Inflammatory macrophage (primary cell): ENCODE results near the gene AGAP5.
"Not testable (repeated sequence)": the region's sequence is repeated elsewhere in the genome, so short reads cannot be mapped to it uniquely, and the experiment has no call there.

Source experiments
- DNase-seq, 2 donors: peaks; one replicate each; pipeline ENCODE4 v3.0.0-alpha.2; 2020 to 2022

The AGAP5 gene

GRCh38 chr10:73714483-73714882, 16.6 kb upstream of the AGAP5 start:
- not testable (repeated sequence) for DNase-seq

GRCh38 chr10:73713912-73714311, 16.0 kb upstream of the AGAP5 start:
- DNase-seq, result not testable (repeated sequence)

- not testable (repeated sequence) for DNase-seq
These were observed 13.8 kb upstream of the AGAP5 start for GRCh38 chr10:73711683-73712082.

DNA sequence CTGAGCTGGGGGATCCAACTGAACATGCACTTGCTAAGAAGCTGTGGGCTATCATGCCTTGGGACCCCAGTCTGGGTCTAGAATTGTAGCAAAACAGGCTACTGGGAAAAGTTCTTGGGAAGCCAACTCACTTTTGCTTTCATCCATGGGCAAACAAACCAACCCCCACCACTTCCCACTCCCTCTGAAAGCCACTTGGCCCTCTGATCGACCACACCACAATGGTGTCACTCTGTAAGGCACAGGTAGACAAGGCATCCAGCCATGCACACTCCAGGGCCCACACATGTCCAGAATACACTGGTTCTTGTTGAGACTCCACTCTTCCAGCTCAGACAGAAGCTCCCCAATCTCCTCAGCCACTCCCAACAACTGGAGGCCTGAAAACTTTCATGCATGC, 10.2 kb upstream of the AGAP5 start:
- DNase-seq, result not testable (repeated sequence)

DNA sequence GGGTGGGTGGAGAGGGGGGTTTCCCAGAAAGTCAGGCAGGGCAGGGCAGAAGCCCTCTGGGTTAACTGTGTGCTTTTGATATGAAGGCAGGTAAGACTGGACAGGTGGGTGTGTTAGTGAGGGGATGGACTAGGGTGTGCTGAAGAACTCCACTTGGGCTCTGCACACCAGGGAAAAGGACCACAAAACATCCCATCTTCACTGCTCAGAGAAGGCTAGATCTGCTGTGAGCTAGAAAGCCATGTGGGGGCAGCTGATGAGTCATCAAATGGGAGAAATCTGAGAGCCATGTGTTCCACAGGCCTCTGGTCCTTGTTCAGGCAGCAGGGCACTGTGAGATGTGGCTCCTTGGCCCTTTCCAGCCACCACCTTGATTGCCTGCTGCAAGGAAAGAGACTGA, 9.7 kb upstream of the AGAP5 start:
- not testable (repeated sequence) for DNase-seq

DNA sequence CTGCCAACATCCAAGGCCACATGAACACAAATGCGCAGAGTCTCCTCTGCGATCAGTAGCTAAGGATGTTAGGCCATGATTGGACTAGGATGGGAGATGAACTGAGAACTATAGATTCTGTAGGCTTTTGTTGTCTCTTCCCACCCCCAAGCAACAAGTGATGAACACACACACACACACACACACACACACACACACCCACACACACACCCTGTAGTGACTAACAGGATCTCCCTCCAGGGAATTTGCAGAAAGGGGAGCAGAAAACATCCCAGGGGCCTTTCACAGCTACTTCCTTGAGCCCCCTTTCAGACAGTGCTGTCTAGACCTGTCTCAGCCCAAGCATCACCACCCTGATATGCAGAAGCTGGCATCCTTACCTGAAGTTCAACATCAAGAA, 8.6 kb upstream of the AGAP5 start:
- DNase-seq, result peak in 1 of 2 donors; percentile 12

DNA sequence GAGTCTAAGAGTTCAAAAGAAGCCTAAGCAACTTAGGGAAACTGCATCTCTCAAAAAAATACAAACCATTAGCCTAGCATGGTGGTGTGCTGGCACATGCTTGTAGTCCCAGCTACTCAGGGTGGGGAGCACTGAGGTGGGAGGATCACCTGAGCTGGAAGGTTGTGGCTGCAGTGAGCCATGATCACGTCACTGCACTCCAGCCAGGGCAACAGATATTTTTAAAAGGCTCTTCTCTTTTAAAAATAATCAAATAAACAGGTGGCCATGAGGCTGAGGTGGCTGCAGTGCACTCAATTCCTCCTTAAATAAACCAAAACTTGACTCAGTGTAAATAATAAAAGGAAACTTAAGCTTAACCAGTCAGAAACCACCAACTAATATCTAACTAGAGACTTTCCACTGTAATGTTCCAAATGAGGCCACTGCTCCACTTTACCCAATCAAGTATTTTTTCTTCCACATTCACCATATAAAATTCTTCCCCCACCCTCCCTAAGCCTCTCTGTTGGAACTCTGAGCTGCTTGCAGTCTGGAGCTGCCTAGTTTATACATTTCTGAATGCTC, 7.7 kb upstream of the AGAP5 start:
- not testable (repeated sequence) for DNase-seq

DNA sequence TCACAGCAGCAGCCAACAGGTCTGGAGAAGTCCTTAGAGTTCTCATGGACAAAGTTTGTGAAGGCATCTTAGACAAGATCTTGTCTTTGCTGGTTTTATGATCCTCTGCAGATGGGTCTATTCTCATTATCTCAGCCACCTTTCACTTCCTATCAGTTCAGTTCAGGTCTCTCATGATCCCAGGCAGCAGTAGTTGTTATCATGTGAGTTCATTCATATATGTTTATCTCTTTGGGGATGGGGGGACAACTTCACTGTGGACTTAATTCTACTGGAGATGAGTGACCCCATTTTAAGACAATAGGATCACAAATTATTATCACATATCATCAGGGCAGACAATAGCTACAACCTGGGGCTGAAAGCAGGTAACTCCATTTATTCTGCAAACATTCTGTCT, 6.0 kb upstream of the AGAP5 start:
- not testable (repeated sequence) for DNase-seq

- not testable (repeated sequence) for DNase-seq
These were observed 910 bp upstream of the AGAP5 start for GRCh38 chr10:73698819-73699218.

DNA sequence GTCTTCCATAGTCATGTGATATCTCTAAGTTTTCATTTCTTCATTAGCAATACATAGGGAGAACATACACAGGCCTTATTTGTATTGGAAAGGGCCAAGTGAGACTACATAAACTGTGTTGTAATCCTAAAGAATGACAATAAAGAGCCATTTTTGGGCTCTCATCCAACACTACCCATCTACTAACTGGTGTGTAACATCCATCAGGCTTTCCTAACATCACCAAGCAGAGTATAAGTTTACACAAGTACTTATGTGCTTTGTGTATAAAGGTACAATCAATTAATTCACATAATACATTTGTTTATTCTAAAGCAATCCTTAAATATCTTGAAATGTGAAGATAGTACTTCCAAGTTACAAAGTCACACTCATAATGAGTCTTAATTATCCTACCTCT, 2.6 kb downstream of the AGAP5 start:
- not testable (repeated sequence) for DNase-seq

GRCh38 chr10:73690755-73691154, 7.2 kb downstream of the AGAP5 start:
- not testable (repeated sequence) for DNase-seq

GRCh38 chr10:73689596-73689995, 8.3 kb downstream of the AGAP5 start:
- not testable (repeated sequence) for DNase-seq

- DNase-seq, result not testable (repeated sequence)
These were observed 10.3 kb downstream of the AGAP5 start for GRCh38 chr10:73687641-73688040.

DNA sequence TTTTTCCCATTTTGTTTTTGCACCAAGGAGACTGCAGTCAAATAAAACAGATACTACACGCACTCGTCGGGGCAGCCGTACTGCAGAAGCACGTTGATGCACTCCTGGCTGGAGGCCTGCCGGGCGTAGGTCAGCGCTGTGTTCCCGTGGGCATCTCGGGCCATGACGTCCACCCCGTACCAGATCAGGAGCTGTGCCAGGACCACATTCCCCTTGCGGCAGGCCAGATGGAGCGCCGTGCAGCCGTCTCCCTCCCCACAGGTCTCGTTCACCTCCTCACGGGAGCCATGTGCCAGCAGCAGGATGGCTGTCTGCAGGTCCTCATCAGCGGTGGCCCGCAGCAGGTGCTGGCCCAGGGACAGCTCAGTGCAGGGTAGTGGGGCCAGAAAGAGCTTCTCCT, 23.4 kb downstream of the AGAP5 start:
- not testable (repeated sequence) for DNase-seq

- not testable (repeated sequence) for DNase-seq
These were observed 29.5 kb downstream of the AGAP5 start for GRCh38 chr10:73668378-73668777.

DNA sequence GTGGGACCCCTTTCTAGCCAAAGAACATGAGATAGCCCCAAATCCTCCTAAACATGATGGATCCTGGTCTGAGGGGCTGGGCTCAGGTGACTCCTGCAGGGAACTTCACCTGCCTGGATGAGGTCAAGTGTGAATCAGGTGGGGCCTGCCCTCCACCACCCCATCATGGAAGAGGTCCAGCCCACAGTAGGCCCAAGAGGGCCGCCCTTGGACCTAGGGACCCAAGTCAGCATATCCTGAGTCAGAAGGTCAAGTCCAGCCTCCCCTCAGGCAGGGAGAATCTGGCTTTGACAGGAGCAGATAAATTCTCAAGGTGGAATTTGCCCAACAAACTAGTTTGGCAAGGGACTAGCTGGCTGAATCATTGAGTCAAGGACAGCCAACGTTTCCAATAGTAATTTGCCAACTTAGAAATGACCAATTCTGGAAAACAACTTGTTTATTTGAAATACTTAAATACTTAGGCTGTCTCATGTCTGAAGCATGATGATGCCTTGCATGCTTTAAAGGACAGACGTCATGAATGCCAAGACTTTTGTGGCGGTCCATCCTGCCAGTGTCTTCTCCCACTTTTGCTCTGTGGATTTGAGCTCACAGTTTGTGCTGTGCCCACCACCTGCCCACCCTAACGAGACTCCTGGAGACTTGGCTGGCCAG, 31.6 kb downstream of the AGAP5 start:
- not testable (repeated sequence) for DNase-seq

DNA sequence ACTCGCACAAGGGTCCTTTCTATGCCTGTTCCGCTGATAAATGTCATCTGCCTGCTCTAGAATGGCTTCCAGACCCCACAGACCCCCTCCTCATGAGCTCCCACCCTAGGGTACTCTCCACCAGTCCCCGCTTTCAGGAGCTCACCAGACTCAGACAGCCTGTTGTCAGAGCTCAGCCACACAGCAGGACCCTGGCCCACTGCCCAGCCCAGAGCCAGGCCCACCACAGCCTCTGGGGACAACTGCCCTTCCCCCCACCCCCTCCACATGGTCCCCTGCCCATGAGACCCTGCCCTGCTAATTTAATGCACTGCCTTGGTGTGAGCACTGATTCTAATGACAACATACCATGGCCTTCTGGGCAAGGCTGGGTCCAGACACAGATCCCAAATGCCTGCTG, 32.3 kb downstream of the AGAP5 start:
- not testable (repeated sequence) for DNase-seq

DNA sequence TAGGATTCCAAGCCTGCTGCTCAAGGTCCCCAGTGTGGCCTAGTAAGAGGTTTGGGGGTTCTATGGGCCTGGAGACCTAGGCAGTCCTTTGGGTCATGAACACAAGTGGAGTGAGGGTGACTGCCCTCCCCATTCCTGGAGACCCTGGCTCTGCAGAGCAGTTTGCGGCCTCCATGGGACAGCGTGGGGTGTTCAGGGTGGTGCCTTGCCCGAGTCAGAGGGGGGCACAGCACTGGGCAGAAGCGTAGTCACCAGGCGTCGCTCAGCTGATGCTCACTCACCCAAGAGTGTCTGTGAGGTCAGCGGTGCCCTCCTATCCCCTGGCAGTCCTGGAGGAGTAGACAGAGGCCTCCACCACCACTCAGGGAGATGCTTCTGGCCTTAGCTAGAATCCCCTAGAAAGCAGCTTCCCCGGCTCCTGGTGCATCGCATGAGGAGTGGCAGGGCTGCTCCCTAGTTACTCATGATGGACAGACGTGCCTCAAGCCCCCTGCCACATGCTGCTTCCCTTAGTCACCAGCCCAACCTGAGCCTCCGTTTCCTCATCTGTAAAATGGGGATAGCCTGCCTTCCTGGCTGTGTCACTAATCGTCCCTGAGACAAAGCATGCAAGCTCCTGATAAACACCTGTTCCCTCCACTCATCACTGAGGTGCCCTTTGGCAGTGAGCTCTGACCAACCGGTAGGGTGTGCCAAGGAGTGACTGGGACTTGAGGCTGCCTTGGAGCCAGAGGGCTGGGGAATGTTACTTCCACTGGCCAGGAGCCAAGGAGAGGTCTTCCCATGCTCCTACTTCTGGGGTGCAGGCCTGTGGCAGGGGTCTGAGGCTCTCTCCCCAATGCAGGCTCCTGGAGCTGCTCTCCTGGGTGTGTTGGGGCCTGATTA, 33.5 kb downstream of the AGAP5 start:
- DNase-seq, result not testable (repeated sequence)

DNA sequence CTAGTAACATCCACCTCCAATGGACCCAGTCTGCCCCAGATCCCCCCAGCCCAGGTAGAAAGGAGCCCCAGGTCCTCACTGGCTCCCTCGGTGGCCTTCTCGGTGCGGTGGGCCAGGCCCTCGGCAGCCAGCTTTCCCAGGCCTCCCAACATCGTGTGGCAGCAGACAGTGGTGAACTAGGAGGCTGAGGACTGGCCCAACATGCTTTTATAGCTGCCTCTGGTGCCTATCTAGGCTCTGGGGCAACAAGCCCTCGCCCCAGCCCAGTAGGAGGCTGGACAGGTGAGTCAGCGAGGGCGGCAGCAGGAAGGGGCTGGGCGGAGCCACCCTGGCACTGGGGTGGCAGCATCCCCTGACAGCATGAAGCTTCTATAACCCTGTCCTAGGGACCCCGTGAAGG, 34.3 kb downstream of the AGAP5 start:
- DNase-seq, result not testable (repeated sequence)

GRCh38 chr10:73662705-73663104, 35.2 kb downstream of the AGAP5 start:
- not testable (repeated sequence) for DNase-seq

DNA sequence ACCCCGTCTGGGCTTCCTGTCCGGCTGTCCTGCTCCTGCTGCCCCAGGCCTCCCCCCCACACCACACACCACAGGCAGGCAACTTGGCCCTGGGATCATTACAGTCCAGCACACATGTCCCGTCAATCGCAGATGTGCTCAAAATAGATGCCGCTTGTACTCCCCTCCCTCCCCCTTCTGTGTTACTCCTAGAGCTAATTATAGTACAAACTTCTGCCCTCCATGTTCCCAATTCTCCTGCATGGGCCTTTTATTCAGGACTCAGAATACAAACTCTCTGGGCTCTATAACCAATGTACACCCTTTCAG, 42.0 kb downstream of the AGAP5 start, which contains the start of gene SYNPO2L:
Gene SYNPO2L (minus strand): TSS at position 40 of the 309 bp plus-strand sequence. CDS start 107 bp downstream, outside the sequence.
- no peak for DNase-seq

DNA sequence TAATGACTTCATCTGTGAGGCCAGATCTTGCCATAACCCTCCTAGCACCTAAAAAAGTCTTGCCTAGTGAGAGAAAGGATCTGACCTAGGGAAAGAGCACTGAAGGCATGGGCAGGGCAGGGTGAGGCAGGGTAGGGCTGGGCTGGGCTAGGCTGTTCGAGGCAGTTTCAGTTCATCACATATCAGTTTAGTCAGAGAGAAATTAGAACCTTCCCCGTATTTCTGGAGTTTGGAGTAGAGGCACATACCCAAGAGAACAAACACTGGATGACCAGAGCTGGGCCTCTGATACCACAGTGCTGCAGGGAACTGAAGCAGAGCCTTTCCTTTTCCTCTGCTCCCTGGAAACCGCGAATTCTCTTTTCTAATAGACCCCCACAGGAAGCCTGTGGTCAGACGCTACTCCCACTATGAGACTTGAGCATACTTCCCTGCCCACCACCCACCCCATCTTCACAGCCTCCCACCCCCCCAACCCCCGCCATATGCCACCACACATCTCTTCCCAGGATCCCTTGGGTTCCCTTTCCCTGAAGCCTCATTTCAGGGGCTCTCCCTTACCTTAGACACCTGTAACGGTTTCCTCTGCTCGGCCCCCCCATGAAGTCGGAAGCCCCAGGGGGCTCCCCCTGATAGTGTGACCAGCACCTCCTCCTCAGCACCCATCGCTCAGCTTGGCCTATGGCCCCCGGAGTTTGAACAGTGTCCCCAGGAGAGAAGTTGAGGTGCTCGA, 42.5 kb downstream of the AGAP5 start:
- DNase-seq, result peak; percentile 5 to 34

DNA sequence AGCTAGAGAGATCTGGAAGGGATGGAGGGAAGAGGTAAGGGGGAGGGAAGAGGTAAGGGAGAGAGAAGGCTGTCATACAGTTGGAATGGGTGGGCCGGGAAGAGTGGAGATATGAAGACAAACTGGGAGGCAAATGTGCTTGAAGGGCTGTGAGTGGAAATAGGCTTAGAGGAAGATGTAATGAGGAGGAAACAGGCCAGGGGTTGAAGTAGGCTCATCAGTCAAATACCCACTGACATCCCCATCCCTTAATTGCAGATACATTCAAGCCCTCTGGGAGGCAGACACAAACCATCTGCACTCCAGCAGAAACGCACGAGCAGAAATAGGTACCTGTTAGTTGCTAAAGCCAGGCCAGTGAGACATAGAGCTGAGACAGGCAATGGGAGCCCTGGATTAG, 44.2 kb downstream of the AGAP5 start:
- DNase-seq, result no peak
